NCI-H146 (cell line): ENCODE results near the gene CYFIP1.
A peak's percentile ranks its signal among the peaks of the same experiment; 100 is the strongest.

ENCODE experiments used
- DNase-seq: peaks from one replicate; lab custom pipeline; 2025; lab: John Stamatoyannopoulos, UW

CYFIP1 gene

GRCh38 chr15:22867886-22868285, 112.3 kb downstream of the CYFIP1 start:
- no peak for DNase-seq

GRCh38 chr15:22866079-22866478, 114.1 kb downstream of the CYFIP1 start:
- no peak for DNase-seq

GRCh38 chr15:22863356-22863755, 116.8 kb downstream of the CYFIP1 start:
- no peak for DNase-seq

GRCh38 chr15:22861161-22861560, 119.0 kb downstream of the CYFIP1 start:
- DNase-seq, result no peak

- no peak for DNase-seq
Observed at GRCh38 chr15:22856659-22857058, 123.5 kb downstream of the CYFIP1 start.

- DNase-seq, result no peak
Observed at GRCh38 chr15:22855791-22856190, 124.4 kb downstream of the CYFIP1 start.

- DNase-seq, result no peak
Observed at GRCh38 chr15:22851513-22851912, 128.7 kb downstream of the CYFIP1 start.

GRCh38 chr15:22850055-22850454, 130.1 kb downstream of the CYFIP1 start:
- DNase-seq, result no peak

GRCh38 chr15:22846073-22846472, 134.1 kb downstream of the CYFIP1 start:
- DNase-seq, result no peak

GRCh38 chr15:22845289-22845900, 134.8 kb downstream of the CYFIP1 start:
- DNase-seq, result no peak

- no peak for DNase-seq
Observed at GRCh38 chr15:22844421-22845288, 135.5 kb downstream of the CYFIP1 start.

- DNase-seq, result no peak
Observed at GRCh38 chr15:22839046-22839695, 141.0 kb downstream of the CYFIP1 start.

GRCh38 chr15:22838292-22839042, 141.7 kb downstream of the CYFIP1 start, which contains the start of gene NIPA2:
TSS of gene NIPA2 (plus strand) at chr15:22838666. CDS start at chr15:22851732, 13,066 bp downstream.
- peak; percentile 95 for DNase-seq

- no peak for DNase-seq
Observed at GRCh38 chr15:22831473-22831872, 148.7 kb downstream of the CYFIP1 start.

GRCh38 chr15:22827125-22827524, 153.0 kb downstream of the CYFIP1 start:
- no peak for DNase-seq

GRCh38 chr15:22823495-22824128, 156.6 kb downstream of the CYFIP1 start:
- DNase-seq, result no peak

- DNase-seq, result no peak
Observed at GRCh38 chr15:22819651-22820050, 160.5 kb downstream of the CYFIP1 start.
